ENCODE measurements around the gene CYB5R2. TPM values are rescaled to one million over a fixed set of nuclear protein-coding genes. Genes with fewer than 3 reads are reported as not detected.
A peak's percentile ranks its signal among the peaks of the same experiment; 100 is the strongest.

The CYB5R2 gene
- total RNA-seq, 2 experiments from 2014 or later = 1.8 TPM

DNA sequence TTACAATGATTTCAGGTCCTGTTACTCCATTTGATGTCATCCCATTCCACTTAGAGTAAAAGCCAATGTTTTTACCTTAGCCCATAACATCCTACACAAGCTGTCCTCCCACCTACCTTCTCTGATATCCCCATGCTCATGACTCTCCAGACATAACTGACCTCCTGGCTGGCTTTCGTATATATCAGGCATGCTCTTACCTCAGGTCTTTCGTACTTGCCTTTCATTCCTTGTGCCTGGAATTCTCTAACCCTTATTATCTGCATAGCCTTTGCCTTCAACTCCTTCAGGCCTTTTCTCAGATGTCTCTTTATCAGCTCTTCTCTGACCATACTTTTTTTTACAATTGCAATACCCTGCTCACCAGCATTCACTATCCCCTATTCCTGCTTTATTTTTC, 10.3 kb upstream of the CYB5R2 start:
- no peak overlapping the region for H3K27ac Mint-ChIP-seq
- CTCF ChIA-PET = no interaction called here
- no peak overlapping the region for H3K4me3 Mint-ChIP-seq
- no peak for DNase-seq
- no peaks in the 10 kb centered on the region for H3K4me1 Mint-ChIP-seq
- H3K27me3 Mint-ChIP-seq = peaks cover 25% of the 10 kb centered on the region
- H3K36me3 Mint-ChIP-seq (ENCODE audit: low read depth) = no peaks in the 10 kb centered on the region
- H3K9me3 Mint-ChIP-seq = no peaks in the 10 kb centered on the region
- POLR2A ChIA-PET = no interaction called here

DNA sequence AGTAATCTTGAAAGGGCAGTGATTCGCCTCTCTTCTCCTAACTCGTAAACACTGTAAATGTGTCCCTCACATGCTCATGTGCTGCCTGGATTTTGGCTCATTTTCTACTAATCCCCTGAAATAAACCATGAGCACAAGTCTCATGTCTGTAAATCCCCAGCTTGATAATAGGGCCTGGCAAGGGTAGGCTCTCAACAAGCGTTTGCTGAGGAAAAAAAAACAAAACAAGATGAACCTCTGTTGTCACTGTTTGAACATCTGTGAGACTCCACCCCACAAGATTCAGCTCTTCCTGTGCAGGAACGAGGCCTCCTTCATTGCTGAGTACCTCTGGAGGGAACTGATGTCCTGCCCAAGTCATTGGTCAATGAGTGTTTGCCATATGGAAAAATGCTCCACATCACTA, 4.5 kb upstream of the CYB5R2 start:
- Mint-ChIP-seq H3K36me3 (ENCODE audit: low read depth) (no peaks in the 10 kb centered on the region), H3K4me1 (peaks cover 4% of the 10 kb centered on the region), H3K4me3 (no peak overlapping the region), H3K27ac (no peak overlapping the region), H3K27me3 (peaks cover 60% of the 10 kb centered on the region), H3K9me3 (no peaks in the 10 kb centered on the region)
- CTCF ChIA-PET = interaction anchor here (0.9 to 1.5 kb wide), 2 partner anchors 13 to 20 kb away, joined by 3 to 4 read pairs; no protein-coding TSS in a partner anchor
- DNase-seq = no peak
- POLR2A ChIA-PET = no interaction called here

DNA sequence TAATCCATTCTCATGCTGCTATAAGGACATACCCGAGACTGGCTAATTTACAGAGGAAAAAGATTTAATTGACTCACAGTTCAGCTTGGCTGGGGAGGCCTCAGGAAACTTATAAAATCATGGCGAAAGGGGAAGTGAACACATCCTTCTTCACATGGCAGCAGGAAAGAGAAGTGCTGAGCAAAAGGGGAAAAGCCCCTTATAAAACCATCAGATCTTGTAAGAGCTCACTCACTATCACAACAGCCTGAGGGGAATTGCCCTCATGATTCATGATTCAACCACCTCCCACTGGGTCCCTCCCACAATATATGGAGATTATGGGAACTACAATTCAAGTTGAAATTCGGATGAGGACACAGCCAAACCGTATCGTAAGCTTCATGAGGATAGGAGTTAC, 3.8 kb upstream of the CYB5R2 start:
- Mint-ChIP-seq H3K27ac (no peak overlapping the region), H3K4me3 (no peak overlapping the region), H3K27me3 (peaks cover 62% of the 10 kb centered on the region), H3K9me3 (no peaks in the 10 kb centered on the region), H3K4me1 (peaks cover 6% of the 10 kb centered on the region), H3K36me3 (ENCODE audit: low read depth) (no peaks in the 10 kb centered on the region)
- POLR2A ChIA-PET = no interaction called here
- CTCF ChIA-PET = interaction anchor here (0.9 to 1.5 kb wide), 2 partner anchors 12 to 21 kb away, joined by 3 to 4 read pairs; no protein-coding TSS in a partner anchor
- no peak for DNase-seq

DNA sequence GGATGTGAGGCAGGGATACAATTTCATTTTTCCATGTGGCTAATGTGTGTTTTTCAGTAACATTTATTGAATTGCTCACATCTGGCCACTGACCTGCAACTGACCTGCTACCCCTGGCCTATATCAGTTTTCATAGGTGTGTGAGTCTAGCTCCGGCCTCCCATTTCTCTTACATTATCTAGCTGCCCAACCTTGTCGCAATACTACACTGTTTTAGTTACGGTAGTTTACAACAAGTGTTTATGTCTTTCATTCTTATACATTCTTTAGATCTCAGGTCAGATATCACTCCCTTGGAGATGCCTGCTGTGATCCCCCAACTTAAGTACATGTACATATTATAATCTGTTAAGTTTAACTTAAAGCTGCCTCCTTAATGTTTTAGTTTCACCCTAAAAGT, 2.3 kb upstream of the CYB5R2 start:
- no peak overlapping the region for H3K4me3 Mint-ChIP-seq
- POLR2A ChIA-PET = no interaction called here
- no peaks in the 10 kb centered on the region for H3K36me3 Mint-ChIP-seq (ENCODE audit: low read depth)
- DNase-seq = no peak
- CTCF ChIA-PET = interaction anchor here (0.6 to 0.9 kb wide), 2 partner anchors 10 to 12 kb away, joined by 3 to 6 read pairs; no protein-coding TSS in a partner anchor
- H3K27ac Mint-ChIP-seq = no peak overlapping the region
- H3K4me1 Mint-ChIP-seq = peaks cover 10% of the 10 kb centered on the region
- H3K27me3 Mint-ChIP-seq = peaks cover 55% of the 10 kb centered on the region
- no peaks in the 10 kb centered on the region for H3K9me3 Mint-ChIP-seq

DNA sequence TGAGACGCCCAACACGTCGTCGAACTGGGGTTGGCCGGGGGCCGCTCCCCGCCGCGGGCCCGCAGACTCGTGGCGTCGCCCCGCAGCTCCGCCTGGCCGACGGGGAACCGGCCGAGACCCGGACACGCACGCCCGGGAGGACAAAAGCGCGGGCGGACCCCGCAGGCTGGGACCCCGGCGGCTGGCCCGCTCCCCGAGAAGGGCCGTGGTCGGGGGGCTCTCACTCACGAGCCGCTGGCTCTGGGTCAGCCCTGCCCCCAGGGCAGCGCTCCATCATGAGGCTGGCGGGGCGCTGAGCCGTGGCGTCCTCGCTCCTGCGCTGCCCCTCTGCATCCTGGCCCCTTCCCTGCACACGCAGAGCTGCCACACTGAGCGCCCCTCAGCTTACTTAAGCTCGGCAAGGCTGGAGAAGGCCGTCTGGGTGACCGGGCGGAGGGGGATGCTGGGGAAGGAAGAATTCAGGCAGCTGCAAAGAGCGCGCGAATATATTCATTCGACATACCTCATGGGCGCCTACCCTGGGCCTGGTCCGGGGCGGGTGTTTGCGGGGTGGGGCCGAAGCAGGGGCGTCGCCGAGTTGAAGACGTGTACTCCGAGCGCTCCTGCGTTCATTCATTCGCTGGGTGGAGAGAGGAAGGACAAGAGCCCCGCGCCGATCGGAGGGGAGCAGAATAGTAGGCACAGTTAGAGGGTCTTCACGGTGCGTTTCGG, 579 bp upstream of the CYB5R2 start:
- Mint-ChIP-seq H3K4me3 (peak overlapping the region; percentile 43), H3K4me1 (peaks cover 13% of the 10 kb centered on the region)
- CTCF ChIA-PET = no interaction called here

DNA sequence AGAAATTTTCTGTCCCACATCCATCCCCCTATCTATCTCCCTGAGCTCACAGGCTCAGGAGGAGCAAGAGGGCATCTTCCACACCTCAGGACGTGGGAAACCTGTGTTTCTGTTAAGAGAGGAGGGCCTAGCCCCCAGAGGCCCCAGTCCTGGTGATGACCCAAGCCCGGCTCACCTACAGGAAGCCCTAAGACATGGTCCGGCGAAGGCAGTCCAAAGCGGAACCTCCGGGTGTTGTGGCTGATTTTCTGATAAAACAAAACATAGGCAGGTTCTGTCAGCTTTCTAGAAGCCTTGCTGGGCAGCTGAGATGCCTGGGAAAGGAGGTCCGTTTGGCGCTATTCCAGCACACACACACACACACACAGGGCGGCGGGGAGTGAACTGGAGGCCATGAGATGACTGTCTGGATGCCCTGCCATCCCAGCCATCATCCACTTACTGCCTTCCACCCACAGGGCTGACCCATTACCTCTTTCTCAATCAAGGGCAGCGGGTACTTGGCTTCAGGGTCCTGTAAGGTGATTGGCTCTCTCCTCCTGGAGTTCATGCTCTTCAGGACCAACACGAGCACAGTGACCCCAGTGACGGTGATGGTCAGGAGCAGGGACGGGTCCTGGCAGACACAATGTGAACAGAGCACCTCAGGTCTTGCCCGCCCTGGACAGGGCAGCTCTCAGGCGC, 882 bp downstream of the CYB5R2 start:
- H3K4me3 Mint-ChIP-seq = no peak overlapping the region
- H3K36me3 Mint-ChIP-seq (ENCODE audit: low read depth) = no peaks in the 10 kb centered on the region
- no peak overlapping the region for H3K27ac Mint-ChIP-seq
- H3K27me3 Mint-ChIP-seq = peaks cover 36% of the 10 kb centered on the region
- ChIA-PET CTCF (no interaction called here), POLR2A (no interaction called here)
- no peaks in the 10 kb centered on the region for H3K9me3 Mint-ChIP-seq
- no peak for DNase-seq
- H3K4me1 Mint-ChIP-seq = peaks cover 13% of the 10 kb centered on the region

More for the DNA sequence above, 579 bp upstream of the CYB5R2 start:
- Mint-ChIP-seq H3K27ac (no peak overlapping the region), H3K36me3 (ENCODE audit: low read depth) (no peaks in the 10 kb centered on the region), H3K9me3 (no peaks in the 10 kb centered on the region), H3K27me3 (peaks cover 47% of the 10 kb centered on the region)
- DNase-seq = no peak
- POLR2A ChIA-PET = no interaction called here

DNA sequence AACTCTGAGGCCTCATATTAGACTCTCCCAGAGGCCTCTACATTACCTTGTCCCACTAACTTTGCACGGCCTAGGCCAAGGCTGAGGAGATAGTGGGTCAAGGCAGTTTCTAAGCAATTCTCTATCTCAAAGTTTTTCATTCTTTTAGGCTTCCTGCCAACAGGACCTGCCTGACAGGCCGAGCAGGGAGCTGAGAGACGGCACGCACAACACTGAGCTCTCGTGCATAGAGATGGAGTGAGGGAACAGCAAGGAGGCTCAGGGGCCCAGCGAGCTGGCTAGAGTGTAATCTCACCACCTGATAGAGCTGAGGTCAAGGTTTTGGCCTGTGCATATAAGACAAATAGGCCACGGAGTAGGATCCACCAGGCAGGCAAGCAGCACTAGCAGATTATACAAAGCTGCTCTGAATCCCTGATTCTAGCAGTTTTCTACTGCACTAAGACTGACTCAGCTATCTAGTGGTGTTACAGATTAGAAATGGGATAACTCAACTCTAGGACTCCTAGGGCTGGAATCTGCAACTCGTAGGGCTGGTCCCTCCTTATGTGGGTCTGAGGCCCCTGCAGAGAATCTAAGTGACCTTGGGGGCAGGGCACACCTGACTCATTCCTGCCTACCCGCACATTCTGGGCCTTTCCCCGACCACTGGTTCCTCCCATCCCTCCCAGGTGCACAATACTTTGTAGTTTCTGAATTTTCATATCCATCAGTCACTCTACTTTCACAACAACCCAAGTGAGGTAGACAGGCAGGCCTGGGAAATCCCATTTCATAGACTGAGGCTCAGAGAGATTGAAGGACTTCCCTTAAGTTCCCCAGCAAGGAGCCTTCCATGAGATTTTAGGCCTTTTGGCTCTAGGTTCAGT, 1.7 kb downstream of the CYB5R2 start:
- Mint-ChIP-seq H3K9me3 (no peaks in the 10 kb centered on the region), H3K4me3 (no peak overlapping the region), H3K27me3 (peaks cover 32% of the 10 kb centered on the region), H3K4me1 (peaks cover 13% of the 10 kb centered on the region), H3K27ac (no peak overlapping the region), H3K36me3 (ENCODE audit: low read depth) (no peaks in the 10 kb centered on the region)
- no peak for DNase-seq
- POLR2A ChIA-PET = no interaction called here
- CTCF ChIA-PET = no interaction called here

DNA sequence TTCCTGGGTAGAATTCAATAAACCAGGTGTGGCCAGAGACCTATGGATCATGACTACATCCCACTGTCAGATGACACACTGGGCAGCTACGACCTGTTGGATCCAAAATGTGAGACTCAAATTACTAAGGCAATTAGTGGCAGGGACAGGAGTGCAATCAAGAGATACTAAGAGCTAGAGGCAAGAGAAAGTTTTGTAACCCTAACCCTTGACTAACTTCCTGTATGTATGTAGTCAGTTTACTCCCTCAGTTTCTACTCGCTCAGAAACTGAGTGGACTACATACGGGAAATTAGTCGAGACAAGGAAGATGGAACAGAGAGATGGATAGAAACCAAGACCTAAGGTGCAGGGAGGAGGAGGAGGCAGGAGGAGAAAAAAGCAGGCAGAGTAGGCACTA, 2.7 kb downstream of the CYB5R2 start:
- Mint-ChIP-seq H3K4me3 (no peak overlapping the region), H3K27me3 (peaks cover 25% of the 10 kb centered on the region), H3K4me1 (peaks cover 13% of the 10 kb centered on the region), H3K9me3 (no peaks in the 10 kb centered on the region), H3K27ac (no peak overlapping the region), H3K36me3 (ENCODE audit: low read depth) (no peaks in the 10 kb centered on the region)
- no peak for DNase-seq
- POLR2A ChIA-PET = no interaction called here
- CTCF ChIA-PET = interaction anchor here (2.3 kb wide), 1 partner anchor 14 kb away, joined by 6 read pairs; no protein-coding TSS in a partner anchor

DNA sequence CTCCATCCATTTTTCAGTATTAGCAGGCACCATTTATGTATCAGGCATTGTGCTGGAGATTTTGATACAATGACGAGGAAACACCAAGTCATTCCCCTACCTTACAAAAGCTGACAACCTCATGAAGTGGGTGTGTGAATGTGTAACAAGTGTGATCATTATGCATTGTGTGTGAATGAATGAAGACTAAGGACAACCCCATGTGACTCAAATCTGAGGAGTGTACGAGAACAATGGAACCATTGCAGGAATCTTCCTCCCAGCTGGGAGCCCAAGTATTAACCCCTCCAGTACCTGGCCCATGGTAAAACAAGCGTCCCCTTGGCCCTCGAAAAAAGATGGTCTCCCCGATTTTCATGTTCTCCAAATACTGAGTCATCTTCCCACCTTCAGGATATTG, 4.4 kb downstream of the CYB5R2 start:
- CTCF ChIA-PET = interaction anchor here (1.6 to 5.2 kb wide), 3 partner anchors 12 to 156 kb away, joined by 5 to 36 read pairs (median 6); partner anchors contain the start of gene PPFIBP2
- H3K4me1 Mint-ChIP-seq = peaks cover 9% of the 10 kb centered on the region
- no peaks in the 10 kb centered on the region for H3K36me3 Mint-ChIP-seq (ENCODE audit: low read depth)
- peaks cover 7% of the 10 kb centered on the region for H3K27me3 Mint-ChIP-seq
- no peak overlapping the region for H3K27ac Mint-ChIP-seq
- DNase-seq = no peak
- POLR2A ChIA-PET = no interaction called here
- no peaks in the 10 kb centered on the region for H3K9me3 Mint-ChIP-seq
- no peak overlapping the region for H3K4me3 Mint-ChIP-seq

DNA sequence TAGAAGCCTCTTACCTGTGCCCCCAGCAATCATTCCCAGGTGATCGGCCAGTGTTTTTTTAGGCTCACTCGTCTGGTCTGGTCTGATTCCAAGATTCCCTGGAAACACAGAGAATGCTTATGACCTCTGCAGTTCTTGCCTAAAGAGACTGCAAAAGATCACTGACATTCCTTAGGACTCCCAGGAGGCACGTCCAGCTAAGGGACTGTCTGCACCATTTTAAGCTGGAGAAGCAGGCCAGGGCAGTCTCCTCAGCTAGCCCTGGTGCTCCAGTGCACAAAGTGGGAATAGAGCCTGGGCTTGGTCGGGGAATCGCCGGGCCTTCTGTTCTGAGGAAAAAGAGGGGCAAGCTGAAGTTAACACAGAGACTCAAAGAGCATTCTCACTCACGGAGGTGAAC, 4.8 kb downstream of the CYB5R2 start:
- ChIA-PET CTCF (interaction anchor here (1.6 to 5.2 kb wide), 4 partner anchors 11 to 156 kb away, joined by 5 to 36 read pairs (median 7); partner anchors contain the start of gene PPFIBP2), POLR2A (no interaction called here)
- no peak overlapping the region for H3K27ac Mint-ChIP-seq
- H3K9me3 Mint-ChIP-seq = no peaks in the 10 kb centered on the region
- no peak overlapping the region for H3K4me3 Mint-ChIP-seq
- H3K27me3 Mint-ChIP-seq = peaks cover 6% of the 10 kb centered on the region
- peaks cover 9% of the 10 kb centered on the region for H3K4me1 Mint-ChIP-seq
- no peak for DNase-seq
- H3K36me3 Mint-ChIP-seq (ENCODE audit: low read depth) = no peaks in the 10 kb centered on the region

DNA sequence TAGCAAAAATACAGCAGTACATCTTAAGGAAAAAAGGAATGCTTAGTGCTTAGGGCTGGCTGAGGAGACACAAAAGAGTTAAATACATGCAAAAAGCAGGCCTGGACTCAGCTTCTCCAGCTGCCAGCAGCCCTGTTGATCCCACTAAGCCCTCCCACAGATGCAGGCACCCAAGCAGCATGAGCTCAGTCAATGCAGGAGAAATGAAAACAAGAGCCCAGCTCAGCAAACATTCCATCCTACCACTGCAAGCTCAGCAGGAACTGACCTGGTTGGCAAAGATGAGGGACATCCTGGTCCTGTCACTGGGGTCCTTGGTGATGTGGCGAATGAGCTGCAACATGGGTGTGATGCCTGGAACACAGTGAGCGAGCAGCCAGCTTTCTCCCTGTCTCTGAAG, 5.8 kb downstream of the CYB5R2 start:
- Mint-ChIP-seq H3K27ac (no peak overlapping the region), H3K27me3 (no peaks in the 10 kb centered on the region), H3K9me3 (no peaks in the 10 kb centered on the region), H3K4me1 (peaks cover 6% of the 10 kb centered on the region), H3K36me3 (ENCODE audit: low read depth) (no peaks in the 10 kb centered on the region), H3K4me3 (no peak overlapping the region)
- ChIA-PET CTCF (interaction anchor here (1.8 to 5.2 kb wide), 4 partner anchors 10 to 157 kb away, joined by 4 to 36 read pairs (median 8); partner anchors contain the start of gene PPFIBP2), POLR2A (no interaction called here)
- no peak for DNase-seq

DNA sequence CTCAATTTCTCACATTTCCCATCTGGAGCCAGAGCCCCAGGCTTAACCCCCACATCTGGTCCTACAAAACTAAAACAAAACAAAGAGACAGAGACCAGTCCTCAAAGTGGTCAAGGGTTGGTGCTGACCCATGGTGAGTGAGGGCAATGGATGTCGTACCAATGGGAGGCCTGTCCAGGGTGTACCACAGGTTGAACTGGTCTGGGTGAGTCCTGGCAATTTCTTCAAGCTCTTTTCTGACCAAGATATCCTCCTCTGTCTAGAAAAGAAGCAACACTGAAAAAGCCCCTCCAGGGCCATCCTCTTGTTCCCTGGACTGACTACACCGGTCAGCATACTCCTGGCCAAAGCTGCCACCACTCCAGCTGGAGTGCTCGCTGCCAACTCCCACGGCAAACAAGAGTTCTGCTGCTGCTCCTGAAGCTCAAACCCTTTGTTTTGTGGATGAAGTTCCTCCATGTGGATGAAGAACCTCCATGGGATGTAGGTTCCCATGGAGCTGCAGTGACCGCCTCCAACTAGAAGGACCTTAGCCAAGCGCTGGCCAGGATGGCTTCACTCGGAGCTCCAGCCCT, 6.9 kb downstream of the CYB5R2 start:
- H3K4me3 Mint-ChIP-seq = no peak overlapping the region
- H3K36me3 Mint-ChIP-seq (ENCODE audit: low read depth) = no peaks in the 10 kb centered on the region
- no peaks in the 10 kb centered on the region for H3K9me3 Mint-ChIP-seq
- CTCF ChIA-PET = interaction anchor here (0.6 to 5.2 kb wide), 17 partner anchors 9 to 313 kb away, joined by 3 to 36 read pairs (median 5); partner anchors contain the start of gene PPFIBP2
- H3K27me3 Mint-ChIP-seq = no peaks in the 10 kb centered on the region
- H3K27ac Mint-ChIP-seq = no peak overlapping the region
- POLR2A ChIA-PET = no interaction called here
- no peak for DNase-seq
- peaks cover 4% of the 10 kb centered on the region for H3K4me1 Mint-ChIP-seq

Measured in activated CD4-positive, alpha-beta memory T cell treated with anti-CD3 and anti-CD28 coated beads, Interleukin-2, amount 10 ng/mL, durations not matched to agents 7 days and 5 days (primary cell).